ENCODE data around the gene ADPRH.
"Not testable (repeated sequence)": the region's sequence is repeated elsewhere in the genome, so short reads cannot be mapped to it uniquely, and the experiment has no call there.

The ADPRH gene

GRCh38 chr3:119560160-119560559 lies 19.1 kb upstream of the ADPRH start:
- DNase-seq = no peak

GRCh38 chr3:119562307-119562961 lies 16.9 kb upstream of the ADPRH start:
- DNase-seq = no peak

GRCh38 chr3:119563334-119563733 lies 16.0 kb upstream of the ADPRH start:
- not testable (repeated sequence) for DNase-seq

- no peak for DNase-seq
Measured at GRCh38 chr3:119569156-119569555, 10.1 kb upstream of the ADPRH start.

GRCh38 chr3:119570229-119570628 lies 9.1 kb upstream of the ADPRH start:
- no peak for DNase-seq

- DNase-seq = no peak
Measured at GRCh38 chr3:119571230-119571629, 8.1 kb upstream of the ADPRH start.

GRCh38 chr3:119571688-119572087 lies 7.6 kb upstream of the ADPRH start:
- no peak for DNase-seq

- DNase-seq = no peak
Measured at GRCh38 chr3:119575507-119575906, 3.8 kb upstream of the ADPRH start.

- peak; percentile 36 for DNase-seq
Measured at GRCh38 chr3:119580067-119580760, 922 bp downstream of the ADPRH start.

GRCh38 chr3:119582178-119582577 lies 2.9 kb downstream of the ADPRH start:
- no peak for DNase-seq

GRCh38 chr3:119585208-119585607 lies 5.9 kb downstream of the ADPRH start:
- DNase-seq = no peak

- no peak for DNase-seq
Measured at GRCh38 chr3:119585856-119586570, 6.7 kb downstream of the ADPRH start.

GRCh38 chr3:119586733-119587172 lies 7.5 kb downstream of the ADPRH start:
- no peak for DNase-seq

GRCh38 chr3:119588112-119588511 lies 8.8 kb downstream of the ADPRH start:
- DNase-seq = no peak

GRCh38 chr3:119589102-119589773 lies 9.9 kb downstream of the ADPRH start:
- DNase-seq = no peak

GRCh38 chr3:119590706-119591105 lies 11.4 kb downstream of the ADPRH start:
- no peak for DNase-seq

GRCh38 chr3:119592861-119593260 lies 13.6 kb downstream of the ADPRH start:
- no peak for DNase-seq

GRCh38 chr3:119594066-119594465 lies 14.8 kb downstream of the ADPRH start:
- no peak for DNase-seq

- DNase-seq = not testable (repeated sequence)
Measured at GRCh38 chr3:119594929-119595328, 15.6 kb downstream of the ADPRH start.

GRCh38 chr3:119595639-119596334 lies 16.5 kb downstream of the ADPRH start:
- DNase-seq = peak; percentile 15

- DNase-seq = no peak
Measured at GRCh38 chr3:119596398-119596797, 17.1 kb downstream of the ADPRH start.

GRCh38 chr3:119597548-119598288 lies 18.4 kb downstream of the ADPRH start, which contains the start of gene PLA1A:
Gene PLA1A, plus strand, starts transcription at chr3:119597885. Its CDS starts 29 bp downstream, at chr3:119597914.
- DNase-seq = peak; percentile 62
